ENCODE measurements around the gene KLHL29. TPM values are rescaled to one million over a fixed set of nuclear protein-coding genes. Genes with fewer than 3 reads are reported as not detected.

The KLHL29 gene
- total RNA-seq, 3 donors from 2014 or later (not counting 1 experiment from before 2014, with no cell fraction given): 0.24 to 0.43 (median 0.33) TPM

DNA sequence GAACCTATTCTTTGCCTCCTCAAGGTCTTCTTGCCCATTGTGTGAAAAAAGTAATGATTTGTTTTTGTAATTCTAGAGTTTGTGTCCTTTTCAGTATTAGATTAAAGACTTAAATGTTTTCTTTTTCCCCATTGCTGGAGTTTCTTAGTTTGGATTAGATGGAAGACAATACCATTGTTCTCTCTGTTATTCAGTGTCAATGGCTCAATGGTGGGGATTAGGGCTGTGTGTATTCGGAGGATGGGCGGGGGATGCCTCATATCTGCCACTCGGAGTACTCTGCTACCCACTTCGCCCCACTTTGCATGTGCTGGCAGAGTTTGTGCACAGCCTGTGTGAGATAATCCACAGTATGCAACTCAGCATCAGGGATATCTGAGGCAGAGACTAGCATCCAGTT, 90.1 kb downstream of the KLHL29 start:
- H3K9me3 Mint-ChIP-seq: no peaks in the 10 kb centered on the region
- 56% methylated on average over 4 of the region's 4 CpGs for WGBS (ENCODE audit: insufficient coverage)
- H3K27ac Mint-ChIP-seq: no peak overlapping the region
- no peak for ATAC-seq
- Histone ChIP-seq H3K9me3 (ENCODE audit: control insufficient read depth, insufficient read depth, low read length) (no peaks in the 10 kb centered on the region), H3K36me3 (ENCODE audit: control insufficient read depth, insufficient read depth, low read length) (no peaks in the 10 kb centered on the region), H3K4me1 (ENCODE audit: control insufficient read depth, insufficient read depth, low read length) (no peaks in the 10 kb centered on the region), H3K27ac (ENCODE audit: low read length) (no peak overlapping the region), H3K4me3 (ENCODE audit: low read length) (no peak overlapping the region), H3K27me3 (ENCODE audit: control insufficient read depth, insufficient read depth, low read length) (no peaks in the 10 kb centered on the region)
- H3K36me3 Mint-ChIP-seq: no peaks in the 10 kb centered on the region
- intact Hi-C loops (cut with micrococcal nuclease): no loop called here
- no peaks in the 10 kb centered on the region for H3K4me1 Mint-ChIP-seq
- TF ChIP-seq CTCF (IDR thresholded peaks at IDR 0.05): no peak
- peaks cover 10 to 31% of the 10 kb centered on the region in 2 donors for H3K27me3 Mint-ChIP-seq (ENCODE audit: low read depth in 2 of 2)
- H3K4me3 Mint-ChIP-seq: no peak overlapping the region
- DNase-seq: no peak

DNA sequence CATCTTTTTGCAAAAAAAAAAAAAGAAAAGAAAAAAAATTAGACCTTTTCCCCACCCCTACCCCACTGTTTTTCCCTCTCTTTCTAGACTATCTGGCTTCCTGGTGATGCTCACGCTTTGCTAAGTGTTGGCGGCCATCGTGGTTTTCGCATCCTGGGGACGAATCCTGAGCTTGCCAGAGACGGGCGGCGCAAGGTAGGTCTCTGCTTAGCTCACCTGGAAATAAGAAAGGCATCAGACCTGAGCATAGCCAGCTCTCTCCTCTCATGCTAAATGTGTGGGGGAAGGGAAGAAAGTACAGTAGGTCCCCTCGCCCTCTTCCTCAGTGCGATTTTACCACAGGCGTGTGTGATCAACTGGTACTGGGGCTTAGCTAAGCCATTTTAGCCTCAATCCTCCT, 90.5 kb downstream of the KLHL29 start:
- H3K4me3 ChIP-seq (ENCODE audit: low read length): no peak overlapping the region
- H3K27me3 ChIP-seq (ENCODE audit: control insufficient read depth, insufficient read depth, low read length): no peaks in the 10 kb centered on the region
- no peaks in the 10 kb centered on the region for H3K4me1 ChIP-seq (ENCODE audit: control insufficient read depth, insufficient read depth, low read length)
- DNase-seq (no peak), ATAC-seq (no peak)
- no peaks in the 10 kb centered on the region for H3K9me3 ChIP-seq (ENCODE audit: control insufficient read depth, insufficient read depth, low read length)
- Mint-ChIP-seq H3K27ac (no peak overlapping the region), H3K4me3 (no peak overlapping the region), H3K36me3 (no peaks in the 10 kb centered on the region), H3K9me3 (no peaks in the 10 kb centered on the region), H3K27me3 (ENCODE audit: low read depth in 2 of 2) (peaks cover 10 to 30% of the 10 kb centered on the region in 2 donors), H3K4me1 (no peaks in the 10 kb centered on the region)
- WGBS (ENCODE audit: insufficient coverage): 74% methylated on average over 11 of the region's 11 CpGs
- intact Hi-C loops (cut with micrococcal nuclease): no loop called here
- no peak for TF ChIP-seq CTCF (IDR thresholded peaks at IDR 0.05)
- no peak overlapping the region for H3K27ac ChIP-seq (ENCODE audit: low read length)
- H3K36me3 ChIP-seq (ENCODE audit: control insufficient read depth, insufficient read depth, low read length): no peaks in the 10 kb centered on the region

- Histone ChIP-seq H3K9me3 (ENCODE audit: control insufficient read depth, insufficient read depth, low read length) (no peaks in the 10 kb centered on the region), H3K4me1 (ENCODE audit: control insufficient read depth, insufficient read depth, low read length) (no peaks in the 10 kb centered on the region), H3K27me3 (ENCODE audit: control insufficient read depth, insufficient read depth, low read length) (no peaks in the 10 kb centered on the region), H3K27ac (ENCODE audit: low read length) (no peak overlapping the region), H3K36me3 (ENCODE audit: control insufficient read depth, insufficient read depth, low read length) (no peaks in the 10 kb centered on the region), H3K4me3 (ENCODE audit: low read length) (no peak overlapping the region)
- no peaks in the 10 kb centered on the region for H3K4me1 Mint-ChIP-seq
- intact Hi-C loops (cut with micrococcal nuclease): no loop called here
- WGBS (ENCODE audit: insufficient coverage): 66% methylated on average over 7 of the region's 7 CpGs
- peaks cover 10 to 35% of the 10 kb centered on the region in 2 donors for H3K27me3 Mint-ChIP-seq (ENCODE audit: low read depth in 2 of 2)
- DNase-seq: no peak
- no peaks in the 10 kb centered on the region for H3K9me3 Mint-ChIP-seq
- ATAC-seq: no peak
- H3K36me3 Mint-ChIP-seq: no peaks in the 10 kb centered on the region
- TF ChIP-seq CTCF (IDR thresholded peaks at IDR 0.05): no peak
- no peak overlapping the region for H3K27ac Mint-ChIP-seq
- no peak overlapping the region for H3K4me3 Mint-ChIP-seq
Observed at GRCh38 chr2:23476786-23477185, 91.8 kb downstream of the KLHL29 start.

- H3K4me1 ChIP-seq (ENCODE audit: control insufficient read depth, insufficient read depth, low read length): no peaks in the 10 kb centered on the region
- intact Hi-C loops (cut with micrococcal nuclease): no loop called here
- no peaks in the 10 kb centered on the region for H3K36me3 ChIP-seq (ENCODE audit: control insufficient read depth, insufficient read depth, low read length)
- no peak overlapping the region for H3K27ac ChIP-seq (ENCODE audit: low read length)
- no peak overlapping the region for H3K27ac Mint-ChIP-seq
- DNase-seq (no peak), ATAC-seq (no peak)
- no peaks in the 10 kb centered on the region for H3K9me3 Mint-ChIP-seq
- no peaks in the 10 kb centered on the region for H3K36me3 Mint-ChIP-seq
- peaks cover 10 to 29% of the 10 kb centered on the region in 2 donors for H3K27me3 Mint-ChIP-seq (ENCODE audit: low read depth in 2 of 2)
- H3K4me3 ChIP-seq (ENCODE audit: low read length): no peak overlapping the region
- H3K9me3 ChIP-seq (ENCODE audit: control insufficient read depth, insufficient read depth, low read length): no peaks in the 10 kb centered on the region
- WGBS (ENCODE audit: insufficient coverage): 93% methylated on average over 11 of the region's 11 CpGs
- TF ChIP-seq CTCF (IDR thresholded peaks at IDR 0.05): no peak
- no peaks in the 10 kb centered on the region for H3K4me1 Mint-ChIP-seq
- H3K4me3 Mint-ChIP-seq: no peak overlapping the region
- no peaks in the 10 kb centered on the region for H3K27me3 ChIP-seq (ENCODE audit: control insufficient read depth, insufficient read depth, low read length)
Observed at GRCh38 chr2:23477392-23477791, 92.4 kb downstream of the KLHL29 start.
